NCI-H2029 (cell line): ENCODE results near the gene UBXN1.
"Not testable (repeated sequence)": the region's sequence is repeated elsewhere in the genome, so short reads cannot be mapped to it uniquely, and the experiment has no call there.

ENCODE experiments used
- DNase-seq: peaks from one replicate; lab custom pipeline; 2025; lab: John Stamatoyannopoulos, UW

UBXN1 gene

DNA sequence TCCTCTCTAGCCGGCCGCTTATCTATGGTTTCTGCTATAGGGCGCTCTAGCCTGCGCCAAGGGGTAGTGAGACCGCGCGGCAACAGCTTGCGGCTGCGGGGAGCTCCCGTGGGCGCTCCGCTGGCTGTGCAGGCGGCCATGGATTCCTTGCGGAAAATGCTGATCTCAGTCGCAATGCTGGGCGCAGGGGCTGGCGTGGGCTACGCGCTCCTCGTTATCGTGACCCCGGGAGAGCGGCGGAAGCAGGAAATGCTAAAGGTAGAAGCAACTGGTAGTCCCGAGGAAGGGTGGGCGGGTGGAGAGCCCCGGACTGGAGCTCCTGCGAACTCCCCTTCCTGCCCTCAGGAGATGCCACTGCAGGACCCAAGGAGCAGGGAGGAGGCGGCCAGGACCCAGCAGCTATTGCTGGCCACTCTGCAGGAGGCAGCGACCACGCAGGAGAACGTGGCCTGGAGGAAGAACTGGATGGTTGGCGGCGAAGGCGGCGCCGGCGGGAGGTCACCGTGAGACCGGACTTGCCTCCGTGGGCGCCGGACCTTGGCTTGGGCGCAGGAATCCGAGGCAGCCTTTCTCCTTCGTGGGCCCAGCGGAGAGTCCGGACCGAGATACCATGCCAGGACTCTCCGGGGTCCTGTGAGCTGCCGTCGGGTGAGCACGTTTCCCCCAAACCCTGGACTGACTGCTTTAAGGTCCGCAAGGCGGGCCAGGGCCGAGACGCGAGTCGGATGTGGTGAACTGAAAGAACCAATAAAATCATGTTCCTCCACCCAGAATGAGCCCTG, 7.1 kb downstream of the UBXN1 start, which contains the start of the genes LBHD1 and UQCC3:
LBHD1 (minus strand) TSS at position 660 of the 782 bp plus-strand sequence. CDS start 2,236 bp downstream, outside the sequence.
UQCC3 (plus strand) TSS at position 66 of the 782 bp plus-strand sequence; CDS start at position 139, 73 bp downstream.
- DNase-seq, result peak; percentile 79

DNA sequence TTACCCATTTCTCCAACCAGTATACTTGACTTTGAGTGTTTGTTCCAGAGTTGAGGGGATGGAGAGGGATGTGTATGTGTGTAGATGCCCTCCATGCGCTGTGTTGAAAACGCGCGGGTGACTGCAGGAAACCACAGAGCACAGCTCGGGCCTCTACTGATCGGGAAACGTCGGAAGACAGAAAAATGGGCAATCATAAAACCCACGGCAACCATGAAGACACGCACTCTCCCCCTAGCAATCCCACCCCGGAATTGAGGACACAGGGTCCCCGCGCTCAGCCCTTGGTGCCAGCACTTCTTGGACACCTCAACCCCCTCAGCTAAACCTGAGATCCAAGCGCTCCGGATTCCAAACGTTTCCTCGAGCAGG, 7.7 kb downstream of the UBXN1 start:
- no peak for DNase-seq

DNA sequence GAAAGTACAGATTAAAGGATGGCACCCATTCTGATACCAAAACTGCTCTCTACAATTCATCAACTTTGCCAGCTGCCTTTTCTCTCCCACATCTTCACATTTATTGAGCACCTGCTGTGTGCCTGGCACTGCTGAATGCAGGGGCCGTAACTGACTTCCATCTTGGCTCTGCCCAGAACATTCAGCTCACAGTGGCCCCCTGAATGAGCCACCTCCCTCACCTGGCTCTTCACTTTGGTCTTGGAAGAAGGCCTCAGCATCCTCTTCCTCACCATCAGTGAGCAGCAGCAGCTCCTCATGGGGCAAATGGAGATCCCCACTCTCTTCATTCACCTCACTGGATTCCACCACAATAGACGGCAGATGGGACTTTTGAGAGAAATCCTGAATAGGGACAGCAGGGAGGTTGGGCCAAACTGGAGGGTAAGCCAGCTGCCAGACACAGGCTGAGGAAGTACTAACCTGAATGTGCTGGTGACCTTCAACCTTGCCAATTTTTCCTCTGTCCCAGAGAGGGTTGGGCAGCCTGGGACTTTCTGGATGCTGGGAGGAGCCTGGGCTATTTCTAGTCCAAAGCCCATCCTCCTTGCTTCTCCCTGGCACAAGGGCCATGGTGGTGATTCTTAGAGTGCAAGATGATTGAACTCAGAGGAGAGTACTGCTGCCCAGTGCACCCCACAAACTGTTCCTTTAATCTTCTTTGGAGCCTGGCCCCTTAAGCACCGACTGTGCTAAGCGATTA, 9.3 kb downstream of the UBXN1 start:
- no peak for DNase-seq

DNA sequence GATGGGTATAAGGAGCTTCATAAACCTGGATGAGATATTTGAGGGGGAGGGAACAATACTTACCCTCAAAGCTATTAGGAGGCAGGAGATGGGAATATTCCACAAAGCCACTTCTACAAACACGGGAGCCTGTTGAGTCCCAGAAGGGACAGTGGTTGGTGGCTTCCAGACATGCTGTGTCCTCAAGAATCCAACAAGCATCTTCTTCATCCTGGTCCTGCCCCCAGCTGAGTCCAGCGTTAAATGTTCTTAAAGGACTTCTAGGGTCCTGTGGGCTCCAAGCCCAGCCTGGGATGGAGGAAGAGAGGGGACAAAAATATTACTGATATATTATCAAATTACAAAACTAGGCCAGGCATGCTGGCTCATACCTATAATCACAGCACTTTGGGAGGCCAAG, 11.4 kb downstream of the UBXN1 start:
- DNase-seq, result no peak

DNA sequence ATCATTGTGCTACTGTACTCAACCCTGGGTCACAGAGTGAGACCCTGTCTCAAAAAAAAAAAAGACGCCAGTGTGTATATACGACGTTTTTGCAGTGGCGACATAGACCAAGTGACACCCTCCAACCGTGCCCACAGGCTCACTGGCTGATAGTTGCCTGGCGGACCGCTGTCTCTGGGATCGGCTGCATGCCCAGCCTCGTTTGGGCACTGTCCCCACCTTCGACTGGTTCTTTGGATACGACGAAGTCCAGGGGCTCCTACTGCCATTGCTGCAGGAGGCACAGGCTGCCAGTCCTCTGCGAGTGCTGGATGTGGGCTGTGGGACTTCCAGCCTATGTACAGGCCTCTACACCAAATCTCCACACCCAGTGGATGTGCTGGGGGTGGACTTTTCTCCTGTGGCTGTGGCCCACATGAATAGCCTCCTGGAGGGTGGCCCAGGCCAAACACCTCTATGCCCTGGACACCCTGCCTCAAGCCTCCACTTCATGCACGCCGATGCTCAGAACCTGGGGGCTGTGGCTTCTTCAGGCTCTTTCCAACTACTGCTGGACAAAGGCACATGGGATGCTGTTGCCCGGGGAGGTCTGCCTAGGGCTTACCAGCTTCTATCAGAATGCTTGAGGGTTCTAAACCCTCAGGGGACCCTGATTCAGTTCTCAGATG, 12.5 kb downstream of the UBXN1 start:
- no peak for DNase-seq

DNA sequence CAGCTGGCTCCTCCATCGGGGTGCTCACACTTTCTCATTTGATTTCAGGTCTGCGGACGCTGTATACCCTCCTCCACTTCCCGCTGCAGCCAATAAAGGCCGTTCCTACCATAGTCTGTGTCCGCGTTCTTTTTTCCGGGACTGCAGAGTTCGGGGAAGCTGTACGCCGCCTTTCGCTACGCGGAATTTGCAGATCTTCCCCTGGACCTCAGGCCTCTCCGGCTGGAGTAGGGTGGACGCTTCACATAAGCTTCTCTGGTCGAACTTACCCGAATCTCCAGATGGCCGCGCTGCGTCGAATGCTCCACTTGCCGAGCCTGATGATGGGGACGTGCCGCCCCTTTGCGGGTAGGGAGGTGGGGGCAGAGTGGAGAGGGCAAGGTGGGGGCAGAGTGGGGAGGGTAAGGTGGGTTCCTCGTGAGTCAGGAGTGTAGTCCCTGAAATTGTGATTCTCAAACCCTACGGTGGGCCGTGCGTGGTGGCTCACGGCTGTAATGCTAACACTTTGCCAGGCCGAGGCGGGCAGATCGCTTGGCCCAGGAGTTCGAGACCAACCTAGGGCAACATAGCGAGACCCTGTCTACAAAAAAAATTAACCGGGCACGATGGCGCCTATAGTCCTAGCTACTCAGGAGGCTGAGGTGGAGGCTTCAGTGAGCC, 13.1 kb downstream of the UBXN1 start:
- DNase-seq, result peak; percentile 22

DNA sequence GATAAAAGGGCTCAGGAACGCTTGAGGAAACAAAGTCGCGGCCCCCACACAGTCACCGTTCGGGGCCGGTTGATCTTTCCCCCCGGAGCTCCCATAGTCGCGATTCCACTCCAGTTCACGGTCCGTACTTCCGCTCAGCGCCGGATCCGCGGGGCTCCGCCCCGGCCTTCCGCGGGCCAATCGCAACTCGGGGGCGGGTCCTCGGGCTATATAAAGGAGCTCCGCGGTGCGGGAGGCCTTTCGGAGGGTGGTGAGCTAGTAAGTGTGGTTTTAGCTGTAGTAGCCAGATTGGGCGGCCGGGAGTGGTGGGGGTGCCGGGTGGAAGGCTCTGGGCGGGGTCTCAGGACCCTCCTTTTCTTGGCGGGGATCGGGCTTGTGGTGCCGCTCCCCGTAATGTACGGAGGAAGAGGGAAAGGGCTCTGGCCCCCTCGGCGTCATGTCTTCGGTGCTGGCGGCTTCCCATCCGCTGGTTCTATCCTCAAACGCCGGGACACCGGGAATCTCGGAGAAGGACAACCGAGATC, 13.7 kb downstream of the UBXN1 start, which contains the start of the genes C11orf98 and CSKMT:
C11orf98 (minus strand) TSS at position 136 of the 524 bp plus-strand sequence; CDS start at position 95, 41 bp downstream.
CSKMT (plus strand) TSS at position 238 of the 524 bp plus-strand sequence. CDS start 568 bp downstream, outside the sequence.
- peak; percentile 91 for DNase-seq

DNA sequence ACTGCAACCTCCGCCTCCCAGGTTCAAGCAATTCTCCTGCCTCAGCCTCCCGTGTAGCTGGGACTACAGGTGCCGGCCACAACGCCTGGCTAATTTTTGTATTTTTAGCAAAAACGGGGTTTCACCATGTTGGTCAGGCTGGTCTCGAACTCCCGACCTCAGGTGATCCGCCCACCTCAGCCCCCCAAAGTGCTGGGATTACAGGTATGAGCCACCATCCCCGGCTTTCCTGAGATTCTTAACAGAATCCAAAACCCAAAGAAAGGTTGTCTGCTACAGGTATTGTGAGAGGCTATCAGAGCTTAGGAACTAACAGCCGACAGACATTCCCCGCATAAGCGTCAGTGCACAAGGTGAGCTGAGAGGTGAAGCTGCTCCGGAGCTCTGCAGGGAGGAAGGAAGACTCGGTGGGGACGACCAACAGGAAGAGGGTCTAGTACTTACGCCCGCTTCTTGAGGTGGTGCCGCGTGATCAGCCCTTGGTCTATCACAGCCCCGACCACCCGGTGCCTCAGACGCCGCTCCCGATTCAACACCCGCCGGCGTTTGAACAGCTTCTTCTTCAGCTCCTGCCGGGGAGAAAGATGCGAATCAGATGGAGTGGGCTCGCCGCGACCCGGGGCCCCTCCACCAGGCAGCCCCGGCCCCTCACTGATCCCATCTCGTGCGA, 14.3 kb downstream of the UBXN1 start:
- peak; percentile 66 for DNase-seq

DNA sequence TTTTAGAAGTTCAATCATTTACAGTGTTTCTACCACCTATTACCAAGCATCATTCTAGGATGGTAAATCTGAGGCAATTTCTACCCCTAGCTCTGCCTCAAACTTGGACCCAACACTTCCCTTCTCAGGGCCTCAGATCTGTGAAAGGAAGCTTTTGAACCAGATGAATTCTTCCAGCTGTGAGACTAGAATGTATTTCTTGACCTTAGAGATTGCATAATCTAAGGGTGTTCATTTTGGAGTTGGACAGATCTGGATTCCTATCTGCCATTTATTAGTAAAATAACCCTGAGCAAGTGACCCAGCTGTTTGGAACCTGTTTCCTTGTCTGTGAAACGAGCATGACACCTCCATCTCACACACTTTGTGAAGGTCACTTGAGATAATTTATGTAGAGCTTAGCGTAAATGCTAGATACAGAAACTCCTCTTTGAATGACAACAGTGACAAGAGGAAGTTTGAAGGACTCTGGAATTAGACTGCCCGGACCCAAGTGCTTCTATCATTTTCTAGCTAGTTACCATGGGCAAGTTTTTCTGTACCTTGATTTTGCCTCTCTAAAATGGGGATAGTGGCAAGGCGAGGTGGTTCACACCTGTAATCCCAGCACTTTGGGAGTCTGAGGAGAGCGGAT, 22.0 kb downstream of the UBXN1 start:
- DNase-seq, result no peak

DNA sequence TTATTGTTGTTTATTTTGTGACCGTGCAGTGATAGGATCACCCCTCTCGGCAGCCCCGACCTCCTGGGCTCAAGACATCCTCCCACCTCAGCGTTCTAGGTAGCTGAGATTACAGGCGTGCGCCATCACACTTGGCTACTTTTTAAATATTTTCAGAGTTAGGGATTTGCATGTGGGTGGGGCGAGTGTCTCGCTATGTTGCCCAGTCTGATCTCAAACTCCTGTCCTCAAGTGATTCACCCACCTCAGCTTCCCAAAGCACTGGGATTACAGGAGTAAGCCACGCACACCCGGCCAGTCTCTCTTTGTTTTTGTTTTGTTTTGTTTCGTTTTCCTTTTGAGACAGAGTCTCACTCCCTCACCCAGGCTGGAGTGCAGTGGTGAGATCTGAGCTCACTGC, 24.6 kb downstream of the UBXN1 start:
- DNase-seq, result no peak

DNA sequence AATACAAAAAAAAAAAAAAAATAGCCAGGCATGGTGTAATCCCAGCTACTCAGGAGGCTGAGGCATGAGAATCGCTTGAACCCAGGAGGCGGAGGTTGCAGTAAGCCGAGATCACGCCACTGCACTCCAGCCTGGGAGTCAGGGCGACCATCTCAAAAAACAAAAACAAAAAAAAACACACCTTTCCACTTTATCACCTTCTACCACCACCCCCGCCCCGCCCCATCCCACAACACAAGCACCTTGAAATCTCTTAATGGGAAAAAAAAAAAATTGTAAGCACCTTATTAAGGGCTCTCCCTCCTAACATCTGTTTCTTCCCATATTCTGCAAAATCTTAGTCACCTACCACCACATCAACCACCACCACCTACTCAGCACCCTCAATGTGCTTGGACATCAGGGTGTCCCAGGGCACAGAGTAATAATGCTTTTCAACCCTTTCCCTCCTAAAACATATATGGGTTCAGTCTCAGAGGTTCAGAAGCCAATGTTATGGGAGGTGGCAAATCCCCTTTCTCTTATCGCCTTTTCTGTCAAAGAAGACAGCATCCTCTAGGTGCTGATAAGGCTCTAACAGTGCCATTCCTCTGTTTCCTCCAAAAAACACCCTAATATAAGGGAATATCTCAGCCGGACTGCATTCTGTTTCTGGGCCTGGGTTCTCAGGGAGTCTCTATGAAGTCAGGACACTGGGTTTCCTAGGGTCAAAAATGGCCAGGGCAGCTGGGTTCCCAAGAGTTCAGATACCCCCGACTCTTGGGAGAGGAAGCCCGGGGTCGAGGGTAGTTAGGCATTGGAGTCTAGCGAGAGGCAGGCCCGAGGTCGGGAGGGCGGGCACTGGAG, 26.5 kb downstream of the UBXN1 start:
- DNase-seq, result no peak

DNA sequence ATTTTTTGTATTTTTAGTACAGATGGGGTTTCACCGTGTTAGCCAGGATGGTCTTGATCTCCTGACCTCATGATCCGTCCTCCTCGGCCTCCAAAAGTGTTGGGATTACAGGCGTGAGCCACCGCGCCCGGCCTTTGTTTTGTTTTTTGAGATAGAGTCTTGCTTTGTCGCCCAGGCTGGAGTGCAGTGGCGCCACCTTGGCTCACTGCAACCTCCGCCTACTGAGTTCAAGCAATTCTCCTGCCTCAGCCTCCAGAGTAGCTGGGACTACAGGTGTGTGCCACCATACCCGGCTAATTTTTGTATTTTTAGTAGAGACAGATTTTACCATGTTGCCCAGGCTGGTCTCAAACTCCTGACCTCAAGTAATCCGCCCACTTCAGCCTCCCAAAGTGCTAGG, 28.6 kb downstream of the UBXN1 start:
- DNase-seq, result not testable (repeated sequence)

DNA sequence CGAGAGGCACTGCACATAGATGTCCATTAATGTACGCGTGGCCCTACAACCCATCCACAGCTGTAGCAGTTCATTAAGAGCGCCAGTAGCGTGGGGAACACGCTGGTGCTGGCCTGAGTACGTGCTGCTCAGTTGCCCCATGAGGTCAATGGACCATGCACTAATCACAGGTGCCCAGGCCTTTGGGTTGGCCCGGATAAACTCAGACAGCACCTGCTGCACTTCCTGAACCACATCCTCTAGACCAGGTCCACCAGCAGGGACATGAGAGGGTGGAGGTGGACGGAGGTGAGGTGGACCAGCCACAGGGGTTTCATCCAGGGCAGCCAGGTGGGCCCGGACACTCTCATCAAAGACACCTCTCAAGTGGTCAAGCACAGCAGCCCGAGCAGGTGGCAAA, 29.4 kb downstream of the UBXN1 start:
- no peak for DNase-seq

DNA sequence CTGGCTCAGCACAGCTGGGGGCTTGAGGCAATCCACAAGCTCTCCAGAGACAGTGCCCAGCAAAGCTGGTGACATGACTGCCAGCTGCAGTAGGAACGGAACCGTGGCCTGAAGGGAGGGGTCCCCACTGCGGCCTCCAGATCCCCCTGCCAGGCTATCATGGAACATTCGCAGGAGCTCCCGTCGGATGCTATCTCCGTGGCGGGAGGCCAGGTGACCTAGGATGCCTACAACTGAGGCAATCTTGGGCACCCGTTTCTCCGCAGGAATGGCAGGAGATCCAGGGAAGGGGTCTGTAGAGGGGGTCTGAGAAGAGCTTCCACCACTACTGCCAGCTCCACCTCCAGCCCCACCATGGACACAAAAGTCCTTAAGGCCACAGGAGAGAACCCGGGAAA, 29.9 kb downstream of the UBXN1 start:
- no peak for DNase-seq

DNA sequence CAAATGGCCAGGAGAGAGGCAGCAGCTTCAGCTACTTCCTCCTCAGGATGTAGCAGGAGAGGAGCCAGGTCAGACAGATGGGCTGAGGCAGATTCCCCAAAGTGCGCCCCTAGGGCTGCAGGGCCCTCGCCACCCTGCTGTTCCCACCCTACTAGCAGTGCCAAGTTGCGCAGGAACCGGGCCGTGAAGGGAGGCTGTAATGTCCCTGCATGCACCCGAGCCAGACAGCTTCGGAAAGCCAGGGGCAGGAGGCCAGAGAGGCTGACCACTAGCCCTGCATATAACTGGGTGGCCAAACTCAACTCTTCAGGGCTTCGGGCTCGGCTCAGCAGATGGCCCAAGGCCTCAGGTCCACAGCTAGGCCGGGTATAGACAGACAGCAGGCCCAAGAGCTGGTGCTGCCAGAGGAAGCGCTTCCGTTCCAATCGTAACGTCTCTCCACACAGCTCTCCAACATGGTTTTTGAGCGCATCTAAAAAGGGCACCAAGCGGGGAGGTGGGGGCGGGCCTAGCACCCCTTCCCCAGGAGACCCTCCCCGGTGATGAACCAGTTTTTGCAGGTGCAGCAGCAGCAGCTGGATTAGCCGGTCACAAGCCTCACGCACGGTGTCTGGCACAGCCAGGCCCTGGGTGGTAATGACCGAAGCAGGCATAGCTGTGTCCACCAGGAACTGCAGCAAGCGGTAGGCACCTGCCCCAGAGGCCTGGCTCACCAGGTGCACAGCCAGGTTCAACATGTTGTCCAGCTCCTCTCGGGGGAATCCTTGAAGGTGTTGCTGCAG, 30.5 kb downstream of the UBXN1 start:
- no peak for DNase-seq

DNA sequence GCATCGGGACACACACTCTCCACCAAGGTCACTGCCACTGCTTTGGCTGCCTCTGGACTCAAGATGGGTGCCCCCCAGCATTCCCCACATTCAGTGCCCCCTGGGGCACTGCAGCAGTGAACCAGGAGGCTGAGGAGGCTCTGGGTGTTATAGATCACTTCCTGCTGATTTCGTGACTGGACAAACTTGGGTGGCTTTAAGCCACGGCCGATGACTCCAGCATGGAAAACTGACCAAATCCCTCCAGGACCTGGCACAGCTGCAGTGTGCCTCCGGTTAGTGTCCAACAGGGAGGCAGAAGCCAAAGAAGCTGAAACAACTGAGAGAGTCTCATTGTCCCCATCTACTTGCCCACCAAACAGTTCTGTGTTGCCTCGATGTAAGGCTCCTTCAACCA, 31.3 kb downstream of the UBXN1 start:
- DNase-seq, result no peak

DNA sequence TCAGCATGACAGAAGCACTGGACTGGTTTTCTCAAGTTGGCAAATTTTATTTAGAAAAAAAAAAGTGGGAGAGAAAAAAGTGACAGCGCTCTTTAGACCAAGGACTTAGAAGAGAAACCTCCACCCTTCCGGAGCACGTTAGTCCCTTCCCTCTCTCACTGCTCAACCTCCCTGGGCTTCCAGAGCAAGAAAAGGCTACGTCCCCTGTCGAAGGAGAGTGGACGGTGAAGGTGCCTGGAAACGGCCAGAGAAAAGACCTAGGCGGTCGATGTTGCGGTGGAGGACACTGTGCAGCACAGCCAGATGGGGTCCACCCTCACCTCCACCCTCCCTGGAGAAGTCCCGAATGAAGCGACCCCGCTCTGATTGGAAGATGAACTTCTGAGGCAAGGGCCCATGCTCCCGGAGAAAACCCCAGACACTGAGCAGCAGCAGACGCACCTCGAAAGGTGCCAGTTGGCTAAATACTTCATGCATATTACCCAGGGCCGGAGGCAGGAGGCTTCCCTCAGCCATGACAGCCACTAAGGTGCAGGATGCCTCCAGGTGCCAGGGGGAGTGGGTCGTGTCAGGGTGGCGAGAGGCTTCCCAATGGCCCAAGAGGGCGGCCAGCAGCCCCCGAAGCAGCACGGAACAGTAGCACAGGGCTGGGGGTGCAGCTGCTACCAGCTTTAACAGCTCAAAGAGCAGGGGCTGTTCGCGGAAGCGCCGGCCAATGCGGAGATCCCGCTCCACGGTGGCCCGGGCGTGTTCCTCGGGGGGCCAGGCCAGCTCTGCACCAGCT, 31.9 kb downstream of the UBXN1 start:
- DNase-seq, result no peak
